Neural cell (in vitro differentiated cells): ENCODE results near the gene BCL2L12. TPM values are rescaled to one million over a fixed set of nuclear protein-coding genes. Genes with fewer than 3 reads are reported as not detected.

Source experiments
- H2AFZ ChIP-seq: fragments of 200-600, 300-800 bp; sonication (generic), shearing (Covaris generic); 2 replicates; pipeline ENCODE4 v1.6.0; 2014; ENCODE audit warnings: low read depth, mild to moderate bottlenecking, antibody characterized with exemption, low read length, moderate library complexity
- H3F3A ChIP-seq: fragments of 200-600 bp; shearing (Covaris generic); 2 replicates; pipeline ENCODE4 v1.6.1; 2016; ENCODE audit warnings: mild to moderate bottlenecking, moderate library complexity, mixed read lengths, antibody characterized with exemption, low read length; ENCODE audit not compliant: insufficient read depth, poor library complexity, severe bottlenecking
- H3K27ac ChIP-seq: fragments of 200-600, 300-800 bp; sonication (generic), shearing (Covaris generic); 2 replicates; pipeline ENCODE4 v1.5.1; 2014; ENCODE audit warnings: mild to moderate bottlenecking, low read length, moderate library complexity
- H3K27me3 ChIP-seq: fragments of 300-800, 200-600 bp; sonication (generic), shearing (Covaris generic); 2 replicates; pipeline ENCODE4 v1.6.0; 2014; ENCODE audit warnings: mild to moderate bottlenecking, low read depth, low read length, moderate library complexity; ENCODE audit not compliant: insufficient read depth
- H3K36me3 ChIP-seq: fragments of 300-800, 200-600 bp; sonication (generic), shearing (Covaris generic); 2 replicates; pipeline ENCODE4 v1.5.1; 2014; ENCODE audit warnings: mild to moderate bottlenecking, antibody characterized with exemption, low read length, moderate library complexity; ENCODE audit not compliant: insufficient read depth
- H3K4me2 ChIP-seq: fragments of 300-800, 200-600 bp; sonication (generic), shearing (Covaris generic); 2 replicates; pipeline ENCODE4 v1.6.0; 2014; ENCODE audit warnings: mild to moderate bottlenecking, low read length
- H3K4me3 ChIP-seq: fragments of 300-800, 200-600 bp; sonication (generic), shearing (Covaris generic); 2 replicates; pipeline ENCODE4 v1.5.1; 2014; ENCODE audit warnings: mild to moderate bottlenecking, low read length, moderate library complexity
- H3K79me2 ChIP-seq: fragments of 200-600 bp; shearing (Covaris generic); replicated peaks from 2 replicates; pipeline ENCODE4 v1.6.0; 2014; ENCODE audit warnings: mild to moderate bottlenecking, low read length, moderate library complexity; ENCODE audit not compliant: insufficient read depth
- H3K9ac ChIP-seq: fragments of 300-800, 200-600 bp; sonication (generic), shearing (Covaris generic); 2 replicates; pipeline ENCODE4 v1.6.1; 2016; ENCODE audit warnings: mild to moderate bottlenecking, low read length, mixed read lengths
- H3K9me2 ChIP-seq: fragments of 200-600 bp; shearing (Covaris generic); 2 replicates; pipeline ENCODE4 v1.6.1; 2016; ENCODE audit warnings: mild to moderate bottlenecking, low read length, mixed read lengths; ENCODE audit not compliant: insufficient read depth
- H3K9me3 ChIP-seq: fragments of 200-600, 300-800 bp; sonication (generic), shearing (Covaris generic); 2 replicates; pipeline ENCODE4 v1.6.1; 2016; ENCODE audit warnings: mild to moderate bottlenecking, mixed run types, low read length, moderate library complexity, mixed read lengths
- H4K20me1 ChIP-seq: fragments of 200-600 bp; shearing (Covaris generic); 2 replicates; pipeline ENCODE4 v1.6.1; 2016; ENCODE audit warnings: mild to moderate bottlenecking, mixed run types; ENCODE audit not compliant: insufficient read depth
- EP300 ChIP-seq: fragments of 450-650 bp; conservative IDR thresholded peaks from 2 replicates; pipeline ENCODE4 v1.6.1; 2014; ENCODE audit warnings: antibody characterized with exemption, mild to moderate bottlenecking, moderate library complexity; ENCODE audit not compliant: poor library complexity, severe bottlenecking
- EZH2 ChIP-seq: fragments of 200-600, 300-800 bp; shearing (Covaris generic), sonication (generic); IDR thresholded peaks from 2 replicates; pipeline ENCODE4 v1.6.1; 2014; ENCODE audit warnings: antibody characterized with exemption, low read length, borderline replicate concordance, mild to moderate bottlenecking; ENCODE audit not compliant: insufficient read depth, poor library complexity, severe bottlenecking
- MXI1 ChIP-seq: fragments of 450-650 bp; conservative IDR thresholded peaks from 2 replicates; pipeline ENCODE4 v1.6.1; 2014; ENCODE audit warnings: antibody characterized with exemption, mild to moderate bottlenecking; ENCODE audit not compliant: poor library complexity, severe bottlenecking
- POLR2AphosphoS5 ChIP-seq: IDR thresholded peaks from 2 replicates; pipeline ENCODE4 v1.6.1; 2012
- RAD21 ChIP-seq: fragments of 450-650 bp; conservative IDR thresholded peaks from 2 replicates; pipeline ENCODE4 v1.6.1; 2014; ENCODE audit warnings: antibody characterized with exemption, mild to moderate bottlenecking, moderate library complexity
- SMC3 ChIP-seq: fragments of 450-650 bp; conservative IDR thresholded peaks from 2 replicates; pipeline ENCODE4 v1.6.1; 2014; ENCODE audit warnings: antibody characterized with exemption, mild to moderate bottlenecking, moderate library complexity; ENCODE audit not compliant: poor library complexity
- TAF1 ChIP-seq: IDR thresholded peaks from 2 replicates; pipeline ENCODE4 v1.6.1; 2012; ENCODE audit warnings: low read depth
- polyA plus RNA-seq: library from polyadenylated mRNA; depleted of rRNA; stranded (reverse); fragments of >200 nt; gene quantifications from 2 replicates; pipeline ENCODE4 v1.2.3, GENCODE V29; 2014
- TF ChIP-seq, protein P1 (sequence below): fragments of 450-650 bp; IDR thresholded peaks from 2 replicates; pipeline ENCODE4 v1.5.1; 2014; ENCODE audit warnings: antibody characterized with exemption, mild to moderate bottlenecking, moderate library complexity; ENCODE audit not compliant: poor library complexity, severe bottlenecking
- TF ChIP-seq, protein P2 (sequence below): IDR thresholded peaks from 2 replicates; pipeline ENCODE4 v1.6.1; 2012; ENCODE audit warnings: borderline replicate concordance

BCL2L12 gene
- polyA plus RNA-seq, 1 donor from 2014 or later, result 1.1 TPM

DNA sequence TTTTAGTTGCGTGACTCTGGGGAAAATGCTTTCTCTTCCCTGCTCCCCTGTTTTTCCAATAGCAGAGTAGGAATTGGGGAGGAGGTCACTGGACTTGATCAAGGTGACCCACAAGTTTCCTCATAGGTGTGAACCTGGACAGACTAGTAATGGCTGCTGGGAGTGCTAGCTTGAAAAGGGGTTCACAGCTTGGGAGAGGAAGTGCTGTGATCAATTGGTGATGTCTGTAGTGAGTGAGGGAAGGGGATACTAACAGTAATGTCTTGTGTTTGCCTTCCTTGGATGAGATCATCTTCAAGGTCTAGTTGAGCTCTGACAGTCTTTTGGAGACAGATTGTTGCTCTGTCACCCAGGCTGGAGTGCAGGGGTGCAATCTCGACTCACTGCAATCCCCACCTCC, 1.7 kb downstream of the BCL2L12 start:
- TF ChIP-seq MXI1, result no peak
- TF ChIP-seq POLR2AphosphoS5, result no peak
- TF ChIP-seq TAF1, result no peak
- no peak for TF ChIP-seq RAD21
- TF ChIP-seq EZH2, result no peak
- no peak for TF ChIP-seq SMC3
- TF ChIP-seq, protein P1, sequence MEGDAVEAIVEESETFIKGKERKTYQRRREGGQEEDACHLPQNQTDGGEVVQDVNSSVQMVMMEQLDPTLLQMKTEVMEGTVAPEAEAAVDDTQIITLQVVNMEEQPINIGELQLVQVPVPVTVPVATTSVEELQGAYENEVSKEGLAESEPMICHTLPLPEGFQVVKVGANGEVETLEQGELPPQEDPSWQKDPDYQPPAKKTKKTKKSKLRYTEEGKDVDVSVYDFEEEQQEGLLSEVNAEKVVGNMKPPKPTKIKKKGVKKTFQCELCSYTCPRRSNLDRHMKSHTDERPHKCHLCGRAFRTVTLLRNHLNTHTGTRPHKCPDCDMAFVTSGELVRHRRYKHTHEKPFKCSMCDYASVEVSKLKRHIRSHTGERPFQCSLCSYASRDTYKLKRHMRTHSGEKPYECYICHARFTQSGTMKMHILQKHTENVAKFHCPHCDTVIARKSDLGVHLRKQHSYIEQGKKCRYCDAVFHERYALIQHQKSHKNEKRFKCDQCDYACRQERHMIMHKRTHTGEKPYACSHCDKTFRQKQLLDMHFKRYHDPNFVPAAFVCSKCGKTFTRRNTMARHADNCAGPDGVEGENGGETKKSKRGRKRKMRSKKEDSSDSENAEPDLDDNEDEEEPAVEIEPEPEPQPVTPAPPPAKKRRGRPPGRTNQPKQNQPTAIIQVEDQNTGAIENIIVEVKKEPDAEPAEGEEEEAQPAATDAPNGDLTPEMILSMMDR, result no peak
- TF ChIP-seq EP300, result no peak
- TF ChIP-seq, protein P2, sequence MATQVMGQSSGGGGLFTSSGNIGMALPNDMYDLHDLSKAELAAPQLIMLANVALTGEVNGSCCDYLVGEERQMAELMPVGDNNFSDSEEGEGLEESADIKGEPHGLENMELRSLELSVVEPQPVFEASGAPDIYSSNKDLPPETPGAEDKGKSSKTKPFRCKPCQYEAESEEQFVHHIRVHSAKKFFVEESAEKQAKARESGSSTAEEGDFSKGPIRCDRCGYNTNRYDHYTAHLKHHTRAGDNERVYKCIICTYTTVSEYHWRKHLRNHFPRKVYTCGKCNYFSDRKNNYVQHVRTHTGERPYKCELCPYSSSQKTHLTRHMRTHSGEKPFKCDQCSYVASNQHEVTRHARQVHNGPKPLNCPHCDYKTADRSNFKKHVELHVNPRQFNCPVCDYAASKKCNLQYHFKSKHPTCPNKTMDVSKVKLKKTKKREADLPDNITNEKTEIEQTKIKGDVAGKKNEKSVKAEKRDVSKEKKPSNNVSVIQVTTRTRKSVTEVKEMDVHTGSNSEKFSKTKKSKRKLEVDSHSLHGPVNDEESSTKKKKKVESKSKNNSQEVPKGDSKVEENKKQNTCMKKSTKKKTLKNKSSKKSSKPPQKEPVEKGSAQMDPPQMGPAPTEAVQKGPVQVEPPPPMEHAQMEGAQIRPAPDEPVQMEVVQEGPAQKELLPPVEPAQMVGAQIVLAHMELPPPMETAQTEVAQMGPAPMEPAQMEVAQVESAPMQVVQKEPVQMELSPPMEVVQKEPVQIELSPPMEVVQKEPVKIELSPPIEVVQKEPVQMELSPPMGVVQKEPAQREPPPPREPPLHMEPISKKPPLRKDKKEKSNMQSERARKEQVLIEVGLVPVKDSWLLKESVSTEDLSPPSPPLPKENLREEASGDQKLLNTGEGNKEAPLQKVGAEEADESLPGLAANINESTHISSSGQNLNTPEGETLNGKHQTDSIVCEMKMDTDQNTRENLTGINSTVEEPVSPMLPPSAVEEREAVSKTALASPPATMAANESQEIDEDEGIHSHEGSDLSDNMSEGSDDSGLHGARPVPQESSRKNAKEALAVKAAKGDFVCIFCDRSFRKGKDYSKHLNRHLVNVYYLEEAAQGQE, result no peak
- H3K27ac ChIP-seq, result no peak overlapping the region
- H4K20me1 ChIP-seq, result no peaks in the 10 kb centered on the region
- no peak overlapping the region for H3K4me2 ChIP-seq
- no peaks in the 10 kb centered on the region for H3F3A ChIP-seq
- no peak overlapping the region for H2AFZ ChIP-seq
- H3K9ac ChIP-seq, result no peak overlapping the region
- no peaks in the 10 kb centered on the region for H3K27me3 ChIP-seq
- H3K79me2 ChIP-seq, result no peaks in the 10 kb centered on the region
- no peaks in the 10 kb centered on the region for H3K9me2 ChIP-seq
- no peaks in the 10 kb centered on the region for H3K36me3 ChIP-seq
- H3K4me3 ChIP-seq, result no peak overlapping the region
- H3K9me3 ChIP-seq, result no peaks in the 10 kb centered on the region

DNA sequence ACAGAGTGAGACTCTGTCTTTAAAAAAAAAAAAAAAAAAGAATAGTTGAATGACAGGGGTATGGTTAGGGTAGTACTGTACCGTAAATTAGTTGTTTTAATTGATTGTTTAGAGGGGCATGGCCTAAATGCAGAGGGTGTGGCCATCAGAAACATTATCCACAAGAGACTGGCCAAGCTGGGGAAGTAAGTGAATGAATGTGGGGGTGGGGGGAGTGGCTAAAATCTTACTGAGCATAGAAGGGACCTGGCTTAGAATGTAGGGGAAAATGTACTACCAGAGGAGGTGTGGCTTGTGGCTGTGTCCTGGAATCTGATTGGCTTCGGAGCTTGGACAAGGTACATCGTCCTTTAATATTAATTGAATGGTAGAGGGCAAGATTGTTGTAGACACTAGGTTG, 3.8 kb downstream of the BCL2L12 start:
- no peaks in the 10 kb centered on the region for H3K9me2 ChIP-seq
- H3K9ac ChIP-seq, result no peak overlapping the region
- H3F3A ChIP-seq, result no peaks in the 10 kb centered on the region
- TF ChIP-seq EZH2, result no peak
- TF ChIP-seq TAF1, result no peak
- no peak for TF ChIP-seq EP300
- TF ChIP-seq SMC3, result no peak
- TF ChIP-seq, protein P1, result no peak
- TF ChIP-seq RAD21, result no peak
- no peak for TF ChIP-seq POLR2AphosphoS5
- no peak for TF ChIP-seq MXI1
- TF ChIP-seq, protein P2, result no peak
- H3K27me3 ChIP-seq, result no peaks in the 10 kb centered on the region
- H3K27ac ChIP-seq, result no peak overlapping the region
- H3K9me3 ChIP-seq, result no peaks in the 10 kb centered on the region
- H3K79me2 ChIP-seq, result no peaks in the 10 kb centered on the region
- no peak overlapping the region for H3K4me3 ChIP-seq
- H3K36me3 ChIP-seq, result no peaks in the 10 kb centered on the region
- no peaks in the 10 kb centered on the region for H4K20me1 ChIP-seq
- no peak overlapping the region for H2AFZ ChIP-seq
- H3K4me2 ChIP-seq, result no peak overlapping the region
